Kidney glomerular epithelial cell (primary cell): Measurements from ENCODE around the gene MRPL41.
"Not testable (repeated sequence)": the region's sequence is repeated elsewhere in the genome, so short reads cannot be mapped to it uniquely, and the experiment has no call there.

Source experiments
- DNase-seq: peaks from one replicate; lab custom pipeline; 2025; lab: John Stamatoyannopoulos, UW

The MRPL41 gene

DNA sequence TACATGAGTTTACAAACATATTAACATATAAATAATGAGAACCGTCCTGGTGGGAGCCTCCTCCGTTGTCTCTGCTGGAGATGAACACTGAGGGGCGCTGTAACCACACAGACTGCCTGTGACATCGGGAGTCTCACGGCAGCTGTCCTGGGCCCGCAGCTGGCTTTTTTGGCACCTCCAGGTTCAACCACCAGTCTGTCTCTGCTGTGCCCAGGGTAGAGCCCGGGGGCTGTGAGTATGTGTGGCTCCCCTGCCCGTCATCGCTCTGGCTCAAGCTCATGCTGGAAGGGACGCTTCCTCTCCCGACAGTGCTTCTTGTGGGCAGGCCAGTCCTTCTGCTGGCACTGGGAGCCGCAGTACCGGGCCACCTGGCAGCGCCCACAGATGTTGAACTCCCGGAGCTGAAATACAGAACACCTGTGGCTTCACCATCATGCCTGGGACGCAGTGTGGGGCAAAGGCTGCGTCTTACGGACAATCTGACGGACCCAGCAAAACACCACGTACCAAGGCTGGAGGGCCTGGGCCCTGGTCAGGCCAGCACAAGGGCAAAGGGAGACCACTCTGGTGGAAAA, 30.7 kb downstream of the MRPL41 start:
- DNase-seq, result no peak

DNA sequence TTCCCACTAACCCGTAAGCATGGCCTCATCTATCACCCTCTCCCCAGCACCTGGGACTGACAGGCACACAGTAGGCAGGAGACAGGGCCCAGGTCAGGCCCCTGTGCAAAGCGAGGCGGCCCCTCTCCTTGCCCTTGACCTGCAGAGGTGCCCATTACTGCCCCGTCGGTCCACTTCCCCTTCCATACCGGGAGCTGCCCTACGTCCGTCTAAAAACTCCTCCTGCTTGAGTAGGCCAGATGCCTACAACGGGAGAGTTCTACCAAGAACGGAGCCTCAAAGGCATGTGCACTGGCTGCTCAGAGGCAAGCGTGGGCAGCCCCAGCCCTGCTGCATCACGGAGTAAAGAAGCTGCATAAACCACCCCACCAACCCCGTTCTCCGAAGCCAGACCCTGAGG, 31.7 kb downstream of the MRPL41 start:
- DNase-seq, result no peak

GRCh38 chr9:137583957-137584356, 32.3 kb downstream of the MRPL41 start:
- no peak for DNase-seq

- DNase-seq, result no peak
Observed at GRCh38 chr9:137586854-137587253, 35.2 kb downstream of the MRPL41 start.

GRCh38 chr9:137588311-137588710, 36.6 kb downstream of the MRPL41 start:
- DNase-seq, result no peak

GRCh38 chr9:137588891-137589290, 37.2 kb downstream of the MRPL41 start:
- no peak for DNase-seq

DNA sequence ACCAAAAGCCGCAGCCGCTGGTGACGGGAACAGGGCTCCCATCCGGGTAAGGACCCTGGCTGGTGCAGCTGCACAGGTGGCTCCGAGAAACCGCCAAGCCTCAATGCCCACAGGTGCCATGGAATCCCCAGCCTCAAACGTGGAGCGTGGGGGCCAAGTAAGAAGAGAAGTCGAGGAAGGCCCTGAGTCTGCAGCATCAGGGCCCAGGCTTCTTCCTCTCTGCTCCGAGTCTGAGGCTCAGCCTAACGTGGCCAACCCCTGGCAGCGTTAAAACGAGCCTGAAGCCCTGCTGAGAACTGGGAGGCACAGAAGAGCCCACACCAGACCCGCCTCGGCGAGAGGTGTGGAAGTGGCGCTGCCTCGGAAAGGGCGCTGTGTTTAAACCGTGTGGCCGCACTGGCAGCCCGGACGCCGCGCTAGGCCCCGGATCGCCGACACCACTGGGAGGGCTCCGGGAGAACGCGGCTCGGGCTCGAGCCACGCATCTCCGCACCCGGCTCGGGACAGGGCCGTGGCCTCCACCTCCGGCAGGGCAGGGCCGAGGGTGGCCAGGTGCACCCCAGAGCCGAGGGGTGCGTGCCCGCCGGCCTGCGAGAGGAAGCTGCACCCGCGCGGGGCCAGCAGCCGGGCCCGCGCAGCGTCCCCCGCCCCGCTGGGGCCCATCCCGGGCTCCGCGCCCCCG, 37.9 kb downstream of the MRPL41 start:
- DNase-seq, result no peak

DNA sequence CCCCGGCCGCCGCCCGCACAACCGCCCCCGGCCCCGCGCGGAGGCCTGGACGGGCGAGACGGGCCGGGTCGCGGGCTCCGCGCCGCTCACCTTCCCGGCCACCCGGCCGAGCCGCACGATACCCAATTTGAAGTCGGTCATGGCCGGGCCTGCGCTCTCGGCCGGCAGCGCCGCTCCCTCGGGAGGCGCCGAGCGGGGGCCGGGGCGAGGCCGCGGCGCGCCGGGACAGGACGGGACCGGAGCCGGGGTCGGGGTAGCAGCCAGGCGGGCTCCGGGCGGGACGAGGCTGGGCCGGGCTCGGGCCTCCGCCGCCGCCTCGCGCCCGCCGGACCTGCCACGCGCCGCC, 38.4 kb downstream of the MRPL41 start:
- DNase-seq, result no peak

GRCh38 chr9:137590469-137591383, 39.0 kb downstream of the MRPL41 start, which contains the start of gene ZMYND19:
ZMYND19 (minus strand) TSS chr9:137590512; CDS start chr9:137590263, 249 bp downstream.
- DNase-seq, result peak; percentile 46

DNA sequence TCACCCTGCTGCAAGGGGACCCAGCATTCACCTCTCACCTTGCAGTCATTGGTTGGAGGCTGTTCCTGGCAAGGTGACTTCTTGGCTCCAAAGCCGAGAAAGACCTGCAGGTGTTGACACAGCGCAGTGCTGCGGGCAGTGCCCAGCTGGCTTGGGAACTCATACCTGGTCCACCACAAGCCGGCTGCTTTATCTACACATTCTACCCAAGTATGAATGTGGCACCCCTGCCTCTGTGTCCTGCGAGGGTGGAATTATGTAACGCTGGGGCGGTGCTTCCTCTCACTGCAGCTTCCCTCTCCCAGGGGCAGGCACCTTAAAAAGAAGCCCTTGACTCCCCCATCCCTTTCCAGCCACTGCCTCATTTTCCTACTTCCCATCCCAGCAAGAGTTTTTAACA, 41.1 kb downstream of the MRPL41 start:
- no peak for DNase-seq

GRCh38 chr9:137593176-137593575, 41.5 kb downstream of the MRPL41 start:
- DNase-seq, result no peak

- DNase-seq, result not testable (repeated sequence)
Observed at GRCh38 chr9:137596577-137596976, 44.9 kb downstream of the MRPL41 start.

- no peak for DNase-seq
Observed at GRCh38 chr9:137598943-137599342, 47.3 kb downstream of the MRPL41 start.
